ENCODE data around the gene RYR1.

GRCh38 chr19:38545596-38545995 is 112.1 kb downstream of the RYR1 start:
- TF ChIP-seq, protein P1, sequence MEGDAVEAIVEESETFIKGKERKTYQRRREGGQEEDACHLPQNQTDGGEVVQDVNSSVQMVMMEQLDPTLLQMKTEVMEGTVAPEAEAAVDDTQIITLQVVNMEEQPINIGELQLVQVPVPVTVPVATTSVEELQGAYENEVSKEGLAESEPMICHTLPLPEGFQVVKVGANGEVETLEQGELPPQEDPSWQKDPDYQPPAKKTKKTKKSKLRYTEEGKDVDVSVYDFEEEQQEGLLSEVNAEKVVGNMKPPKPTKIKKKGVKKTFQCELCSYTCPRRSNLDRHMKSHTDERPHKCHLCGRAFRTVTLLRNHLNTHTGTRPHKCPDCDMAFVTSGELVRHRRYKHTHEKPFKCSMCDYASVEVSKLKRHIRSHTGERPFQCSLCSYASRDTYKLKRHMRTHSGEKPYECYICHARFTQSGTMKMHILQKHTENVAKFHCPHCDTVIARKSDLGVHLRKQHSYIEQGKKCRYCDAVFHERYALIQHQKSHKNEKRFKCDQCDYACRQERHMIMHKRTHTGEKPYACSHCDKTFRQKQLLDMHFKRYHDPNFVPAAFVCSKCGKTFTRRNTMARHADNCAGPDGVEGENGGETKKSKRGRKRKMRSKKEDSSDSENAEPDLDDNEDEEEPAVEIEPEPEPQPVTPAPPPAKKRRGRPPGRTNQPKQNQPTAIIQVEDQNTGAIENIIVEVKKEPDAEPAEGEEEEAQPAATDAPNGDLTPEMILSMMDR (IDR thresholded peaks at IDR 0.05; ENCODE audit: low read depth, low read length, poor library complexity, severe bottlenecking), result no peak
- TF ChIP-seq EZH2phosphoT487 (IDR thresholded peaks at IDR 0.05; ENCODE audit: borderline replicate concordance, low read length), result no peak
